ENCODE data around the gene GPR33.
"Not testable (repeated sequence)": the region's sequence is repeated elsewhere in the genome, so short reads cannot be mapped to it uniquely, and the experiment has no call there.

Gene GPR33

DNA sequence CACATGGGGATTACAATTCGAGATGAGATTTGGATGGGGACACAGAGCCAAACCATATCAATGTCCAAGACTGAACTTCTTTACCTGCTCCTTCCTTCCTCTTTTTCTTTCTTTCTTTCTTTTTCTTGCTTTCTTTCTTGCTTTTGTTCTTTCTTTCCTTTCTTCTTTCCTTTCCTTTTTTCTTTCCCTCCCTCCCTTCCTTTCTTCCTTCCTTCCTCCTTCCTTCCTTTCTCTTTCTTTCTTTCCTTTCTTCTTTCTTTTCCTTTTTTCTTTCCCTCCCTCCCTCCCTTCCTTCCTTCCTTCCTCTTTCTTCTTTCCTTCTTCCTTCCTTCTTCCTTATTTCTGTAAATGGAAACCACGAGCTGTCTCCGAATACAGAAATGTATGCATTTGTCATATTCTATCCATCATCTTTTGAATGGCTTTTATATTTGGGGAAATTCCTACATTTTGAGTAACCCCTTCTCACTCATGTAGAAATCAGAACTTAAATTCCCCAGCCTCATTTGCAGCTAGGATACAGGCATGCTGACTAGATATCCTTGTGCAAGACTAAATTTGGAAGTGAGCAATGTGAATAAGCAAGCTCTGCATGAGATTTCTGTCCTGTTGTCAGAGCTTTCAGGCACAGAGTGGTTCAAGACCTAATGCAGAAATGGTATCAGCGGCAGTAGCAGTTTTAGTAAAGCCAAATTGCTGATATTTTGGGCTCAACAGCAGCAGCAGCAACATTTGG lies 11.5 kb downstream of the GPR33 start:
- TF ChIP-seq POLR2A (IDR thresholded peaks at IDR 0.05; ENCODE audit: extremely low read depth, insufficient read length) (no peak), MYC (IDR thresholded peaks at IDR 0.05; ENCODE audit: low read depth, low read length) (no peak)
- TF ChIP-seq, protein P1, sequence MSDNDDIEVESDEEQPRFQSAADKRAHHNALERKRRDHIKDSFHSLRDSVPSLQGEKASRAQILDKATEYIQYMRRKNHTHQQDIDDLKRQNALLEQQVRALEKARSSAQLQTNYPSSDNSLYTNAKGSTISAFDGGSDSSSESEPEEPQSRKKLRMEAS (IDR thresholded peaks at IDR 0.05; ENCODE audit: low read depth, low read length), result no peak
- no peak overlapping the region for H3K4me3 ChIP-seq (ENCODE audit: low read depth, low read length)
- DNase-seq (ENCODE audit: low read depth), result no peak

DNA sequence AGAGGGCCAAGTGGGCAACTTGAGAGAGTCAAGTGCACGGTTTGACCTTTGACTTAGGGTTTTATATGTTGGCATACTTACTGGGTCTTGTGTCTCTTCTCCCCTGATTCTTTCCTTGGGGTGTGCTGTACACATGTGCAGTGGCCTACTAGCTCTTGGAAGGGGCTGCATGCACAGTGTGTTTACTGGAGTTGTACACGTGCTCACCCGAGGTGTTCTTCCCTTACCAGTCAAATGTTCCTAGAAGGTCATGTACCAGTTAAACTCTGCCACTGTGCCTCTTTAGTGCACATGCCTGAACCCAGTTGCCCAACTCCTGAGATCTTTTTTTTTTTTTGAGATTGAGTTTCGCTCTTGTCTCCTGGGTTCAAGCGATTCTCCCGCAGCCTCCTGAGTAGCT lies 21.3 kb downstream of the GPR33 start:
- TF ChIP-seq, protein P1 (IDR thresholded peaks at IDR 0.05; ENCODE audit: low read depth, low read length), result no peak
- TF ChIP-seq POLR2A (IDR thresholded peaks at IDR 0.05; ENCODE audit: extremely low read depth, insufficient read length), result no peak
- TF ChIP-seq, protein P2, sequence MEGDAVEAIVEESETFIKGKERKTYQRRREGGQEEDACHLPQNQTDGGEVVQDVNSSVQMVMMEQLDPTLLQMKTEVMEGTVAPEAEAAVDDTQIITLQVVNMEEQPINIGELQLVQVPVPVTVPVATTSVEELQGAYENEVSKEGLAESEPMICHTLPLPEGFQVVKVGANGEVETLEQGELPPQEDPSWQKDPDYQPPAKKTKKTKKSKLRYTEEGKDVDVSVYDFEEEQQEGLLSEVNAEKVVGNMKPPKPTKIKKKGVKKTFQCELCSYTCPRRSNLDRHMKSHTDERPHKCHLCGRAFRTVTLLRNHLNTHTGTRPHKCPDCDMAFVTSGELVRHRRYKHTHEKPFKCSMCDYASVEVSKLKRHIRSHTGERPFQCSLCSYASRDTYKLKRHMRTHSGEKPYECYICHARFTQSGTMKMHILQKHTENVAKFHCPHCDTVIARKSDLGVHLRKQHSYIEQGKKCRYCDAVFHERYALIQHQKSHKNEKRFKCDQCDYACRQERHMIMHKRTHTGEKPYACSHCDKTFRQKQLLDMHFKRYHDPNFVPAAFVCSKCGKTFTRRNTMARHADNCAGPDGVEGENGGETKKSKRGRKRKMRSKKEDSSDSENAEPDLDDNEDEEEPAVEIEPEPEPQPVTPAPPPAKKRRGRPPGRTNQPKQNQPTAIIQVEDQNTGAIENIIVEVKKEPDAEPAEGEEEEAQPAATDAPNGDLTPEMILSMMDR (IDR thresholded peaks at IDR 0.05; ENCODE audit: low read depth, low read length), result no peak
- TF ChIP-seq MYC (IDR thresholded peaks at IDR 0.05; ENCODE audit: low read depth, low read length), result no peak
- DNase-seq (ENCODE audit: low read depth), result no peak
- H3K4me3 ChIP-seq (ENCODE audit: low read depth, low read length), result no peak overlapping the region

DNA sequence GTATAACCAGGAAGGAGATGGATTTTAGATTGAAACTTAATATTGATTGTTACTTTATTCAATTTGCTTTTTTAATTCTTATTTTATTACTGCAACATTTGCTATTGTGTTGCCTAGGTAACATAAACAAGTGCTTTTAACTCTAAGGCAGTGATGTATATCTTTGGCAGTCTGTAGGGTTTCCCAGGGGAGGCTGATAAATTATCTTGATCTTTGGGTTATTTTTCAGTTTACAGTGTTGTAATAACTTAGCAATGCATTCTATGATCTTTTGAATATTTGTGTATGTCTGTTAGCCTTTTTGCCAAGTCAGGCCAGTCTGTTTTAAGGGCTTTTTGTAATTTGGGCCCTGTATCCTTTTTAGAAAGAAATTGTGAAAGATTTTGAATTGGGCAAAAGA lies 22.7 kb downstream of the GPR33 start:
- no peak for DNase-seq (ENCODE audit: low read depth)
- H3K4me3 ChIP-seq (ENCODE audit: low read depth, low read length), result no peak overlapping the region
- TF ChIP-seq MYC (IDR thresholded peaks at IDR 0.05; ENCODE audit: low read depth, low read length), result no peak

DNA sequence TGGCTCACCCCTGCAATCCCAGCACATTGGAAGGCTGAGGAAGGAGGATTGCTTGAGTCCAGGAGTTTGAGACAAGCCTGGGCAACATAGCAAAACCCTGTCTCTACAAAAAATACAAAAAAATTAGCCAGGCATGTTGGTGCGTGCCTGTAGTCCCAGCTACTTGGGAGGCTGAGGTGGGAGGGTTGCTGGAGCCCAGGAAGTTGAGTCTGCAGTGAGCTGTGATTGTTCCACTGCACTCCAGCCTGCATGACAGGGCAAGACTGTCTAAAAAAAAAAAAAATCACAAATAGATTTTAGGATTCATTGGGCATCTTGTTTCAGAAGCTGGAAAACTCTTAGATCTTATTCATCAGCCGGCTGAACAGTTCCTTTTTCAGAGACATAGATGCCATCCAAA lies 25.4 kb downstream of the GPR33 start:
- H3K4me3 ChIP-seq (ENCODE audit: low read depth, low read length); DNase-seq (ENCODE audit: low read depth): not testable (repeated sequence)

DNA sequence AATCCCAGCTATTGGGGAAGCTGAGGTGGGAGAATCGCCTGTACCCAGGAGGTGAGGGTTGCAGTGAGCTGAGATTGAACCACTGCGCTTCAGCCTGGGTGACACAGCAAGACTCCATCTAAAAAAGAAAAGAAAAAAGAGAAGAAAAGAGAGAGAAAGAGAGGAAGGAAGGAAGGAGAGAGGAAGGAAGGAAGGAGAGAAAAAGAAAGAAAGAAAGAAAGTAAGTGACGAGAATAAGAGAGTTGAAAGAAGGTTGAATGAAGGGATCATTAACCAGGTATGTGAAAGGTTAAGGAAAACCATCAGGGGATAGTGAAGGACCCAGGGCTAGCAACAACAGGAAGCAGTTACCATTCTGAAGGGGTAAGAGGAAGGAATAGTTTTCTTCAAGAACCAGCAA lies 26.3 kb downstream of the GPR33 start:
- no peak overlapping the region for H3K4me3 ChIP-seq (ENCODE audit: low read depth, low read length)
- DNase-seq (ENCODE audit: low read depth), result no peak
- TF ChIP-seq MYC (IDR thresholded peaks at IDR 0.05; ENCODE audit: low read depth, low read length) (no peak), POLR2A (IDR thresholded peaks at IDR 0.05; ENCODE audit: extremely low read depth, insufficient read length) (no peak)
- TF ChIP-seq, protein P1 (IDR thresholded peaks at IDR 0.05; ENCODE audit: low read depth, low read length), result no peak
- TF ChIP-seq, protein P2 (IDR thresholded peaks at IDR 0.05; ENCODE audit: low read depth, low read length), result no peak

DNA sequence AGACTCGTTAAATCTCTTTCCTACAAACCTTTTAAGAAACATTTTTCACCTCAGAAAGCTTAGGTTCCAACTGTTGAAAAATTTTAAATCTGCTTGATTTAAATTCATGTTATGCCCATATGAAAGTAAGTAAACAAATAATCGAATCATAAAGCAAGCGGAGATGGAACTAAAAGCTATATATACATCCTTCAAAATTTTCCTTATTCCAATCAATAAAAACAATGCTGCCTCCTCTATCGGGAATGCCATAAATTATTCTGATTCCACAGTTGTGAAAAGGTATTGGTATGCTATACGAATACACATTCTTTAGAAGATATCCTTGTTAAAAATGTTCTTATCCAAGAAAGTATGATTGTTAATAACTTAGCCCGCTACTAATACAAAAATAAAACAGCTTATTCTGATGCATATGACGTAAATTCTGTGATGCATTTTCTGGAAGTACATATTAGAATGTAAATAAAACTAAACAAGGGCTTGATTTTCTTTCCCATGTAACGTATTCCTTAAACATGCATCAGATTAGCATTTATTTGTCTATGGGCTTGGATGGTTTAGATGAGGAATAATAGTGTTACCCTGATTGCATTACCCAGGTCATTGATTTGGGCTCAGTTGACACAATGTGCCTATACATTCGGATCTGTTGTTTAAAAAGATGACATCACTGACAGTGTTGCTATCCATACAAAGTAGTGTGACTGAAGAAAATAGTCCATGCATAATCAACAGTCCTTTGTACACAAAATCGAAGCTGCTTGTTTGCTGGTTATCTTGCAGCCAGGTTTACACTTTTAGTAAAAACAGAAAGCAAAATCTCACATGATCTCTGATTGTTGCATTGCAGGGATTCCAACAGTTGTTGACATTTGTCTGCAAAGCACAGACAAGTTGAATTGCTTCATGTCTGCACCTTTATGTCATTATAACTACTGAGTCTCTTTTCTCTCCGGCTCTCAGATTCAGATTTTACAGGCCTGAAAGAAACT lies 29.9 kb downstream of the GPR33 start:
- TF ChIP-seq POLR2A (IDR thresholded peaks at IDR 0.05; ENCODE audit: extremely low read depth, insufficient read length) (no peak), MYC (IDR thresholded peaks at IDR 0.05; ENCODE audit: low read depth, low read length) (no peak)
- TF ChIP-seq, protein P1 (IDR thresholded peaks at IDR 0.05; ENCODE audit: low read depth, low read length), result no peak
- TF ChIP-seq, protein P2 (IDR thresholded peaks at IDR 0.05; ENCODE audit: low read depth, low read length), result no peak
- H3K4me3 ChIP-seq (ENCODE audit: low read depth, low read length), result peak overlapping the region; percentile 35
- DNase-seq (ENCODE audit: low read depth), result no peak

Measured in NB4 (cell line).